SJSA1 (cell line): ENCODE results near the gene PAPOLB. TPM values are rescaled to one million over a fixed set of nuclear protein-coding genes. Genes with fewer than 3 reads are reported as not detected.

Experiments used
- DNase-seq, 2 experiments: peaks; one replicate each; pipeline ENCODE4 v3.0.0-alpha.2; 2015 to 2020; ENCODE audit warnings: low spot score in 2 of 2, low read depth in 1 of 2
- H3K27ac ChIP-seq: fragments of 250-450 bp; sonication (Bioruptor Pico); 2 replicates; pipeline ENCODE4 v1.5.1; 2020; ENCODE audit warnings: mild to moderate bottlenecking, moderate library complexity
- H3K27me3 ChIP-seq: fragments of 250-450 bp; sonication (Bioruptor Pico); replicated peaks from 2 replicates; pipeline ENCODE4 v1.5.1; 2020; ENCODE audit warnings: mild to moderate bottlenecking, moderate library complexity
- H3K36me3 ChIP-seq: fragments of 250-450 bp; sonication (Bioruptor Pico); 2 replicates; pipeline ENCODE4 v1.5.1; 2020; ENCODE audit warnings: mild to moderate bottlenecking
- H3K4me1 ChIP-seq: fragments of 250-450 bp; sonication (Bioruptor Pico); replicated peaks from 2 replicates; pipeline ENCODE4 v1.6.1; 2021; ENCODE audit warnings: mild to moderate bottlenecking
- H3K4me3 ChIP-seq: fragments of 250-450 bp; sonication (Bioruptor Pico); 2 replicates; pipeline ENCODE4 v1.5.1; 2020; ENCODE audit warnings: mild to moderate bottlenecking
- H3K9me3 ChIP-seq: fragments of 250-450 bp; sonication (Bioruptor Pico); replicated peaks from 2 replicates; pipeline ENCODE4 v1.5.1; 2020; ENCODE audit warnings: mild to moderate bottlenecking
- total RNA-seq: library from RNA; depleted of rRNA; stranded (reverse); fragments of >200 nt; shearing (Covaris generic); gene quantifications from 2 replicates; pipeline ENCODE4 v1.2.3, GENCODE V29; 2014

Gene PAPOLB
- total RNA-seq, 1 experiment from 2014 or later = not detected

GRCh38 chr7:4819560-4820404 is 42.0 kb downstream of the PAPOLB start:
- Histone ChIP-seq H3K4me3 (no peak overlapping the region), H3K4me1 (no peaks in the 10 kb centered on the region; the same call in 1 of the 2 replicates), H3K27ac (no peak overlapping the region), H3K27me3 (peaks cover 62% of the 10 kb centered on the region), H3K9me3 (0 out of 2 replicates have a peak, but pooled peaks cover 2% of the 10 kb centered on the region), H3K36me3 (no peaks in the 10 kb centered on the region)
- no peak for DNase-seq

- Histone ChIP-seq H3K4me1 (no peaks in the 10 kb centered on the region; the same call in 1 of the 2 replicates), H3K4me3 (no peak overlapping the region), H3K27me3 (peaks cover 57% of the 10 kb centered on the region), H3K36me3 (no peaks in the 10 kb centered on the region), H3K27ac (no peak overlapping the region), H3K9me3 (0 out of 2 replicates have a peak, but pooled peaks cover 2% of the 10 kb centered on the region)
- no peak for DNase-seq
These were observed 43.6 kb downstream of the PAPOLB start for GRCh38 chr7:4818000-4818794.

- peaks cover 57% of the 10 kb centered on the region for H3K27me3 ChIP-seq
- H3K36me3 ChIP-seq = no peaks in the 10 kb centered on the region
- no peak overlapping the region for H3K4me3 ChIP-seq
- no peaks in the 10 kb centered on the region; the same call in 1 of the 2 replicates for H3K4me1 ChIP-seq
- H3K27ac ChIP-seq = no peak overlapping the region
- DNase-seq = no peak
- peaks cover 8% of the 10 kb centered on the region for H3K9me3 ChIP-seq
These were observed 44.5 kb downstream of the PAPOLB start for GRCh38 chr7:4817178-4817901.

DNA sequence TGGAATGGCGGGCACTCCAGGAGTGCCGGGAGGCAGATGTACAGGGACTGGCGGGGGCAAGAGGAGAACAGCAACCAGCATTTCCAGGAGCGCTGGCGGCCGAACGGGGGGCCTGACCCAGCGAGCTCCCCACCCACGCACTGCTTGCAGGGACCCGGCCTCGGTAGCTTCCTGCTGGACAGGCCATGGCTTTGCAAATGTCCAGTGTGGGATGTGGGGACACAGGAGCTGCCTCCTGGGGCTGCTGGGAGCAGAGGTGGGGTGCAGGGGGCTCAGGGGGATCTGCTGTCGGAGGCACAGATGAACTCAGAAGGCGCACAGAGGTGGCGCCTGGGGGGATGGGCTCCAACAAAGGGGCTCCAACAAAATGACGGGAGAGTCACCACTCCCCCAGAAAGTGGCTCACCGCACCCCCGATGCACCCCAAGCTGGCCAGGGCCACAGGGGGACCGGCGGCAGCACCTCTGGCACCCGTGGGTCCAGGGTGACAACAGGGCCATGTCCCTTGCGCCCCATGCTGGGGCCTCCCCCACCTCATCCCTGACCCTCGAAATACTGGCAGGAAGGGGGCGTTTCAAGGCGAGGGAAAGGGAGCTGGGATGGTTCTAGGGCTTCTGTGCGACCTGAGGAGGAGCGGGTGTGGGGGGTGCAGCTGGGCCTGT is 45.3 kb downstream of the PAPOLB start:
- Histone ChIP-seq H3K36me3 (no peaks in the 10 kb centered on the region), H3K27me3 (peaks cover 56% of the 10 kb centered on the region), H3K4me1 (no peaks in the 10 kb centered on the region; the same call in 1 of the 2 replicates), H3K9me3 (peaks cover 8% of the 10 kb centered on the region), H3K4me3 (no peak overlapping the region), H3K27ac (no peak overlapping the region)
- no peak for DNase-seq

DNA sequence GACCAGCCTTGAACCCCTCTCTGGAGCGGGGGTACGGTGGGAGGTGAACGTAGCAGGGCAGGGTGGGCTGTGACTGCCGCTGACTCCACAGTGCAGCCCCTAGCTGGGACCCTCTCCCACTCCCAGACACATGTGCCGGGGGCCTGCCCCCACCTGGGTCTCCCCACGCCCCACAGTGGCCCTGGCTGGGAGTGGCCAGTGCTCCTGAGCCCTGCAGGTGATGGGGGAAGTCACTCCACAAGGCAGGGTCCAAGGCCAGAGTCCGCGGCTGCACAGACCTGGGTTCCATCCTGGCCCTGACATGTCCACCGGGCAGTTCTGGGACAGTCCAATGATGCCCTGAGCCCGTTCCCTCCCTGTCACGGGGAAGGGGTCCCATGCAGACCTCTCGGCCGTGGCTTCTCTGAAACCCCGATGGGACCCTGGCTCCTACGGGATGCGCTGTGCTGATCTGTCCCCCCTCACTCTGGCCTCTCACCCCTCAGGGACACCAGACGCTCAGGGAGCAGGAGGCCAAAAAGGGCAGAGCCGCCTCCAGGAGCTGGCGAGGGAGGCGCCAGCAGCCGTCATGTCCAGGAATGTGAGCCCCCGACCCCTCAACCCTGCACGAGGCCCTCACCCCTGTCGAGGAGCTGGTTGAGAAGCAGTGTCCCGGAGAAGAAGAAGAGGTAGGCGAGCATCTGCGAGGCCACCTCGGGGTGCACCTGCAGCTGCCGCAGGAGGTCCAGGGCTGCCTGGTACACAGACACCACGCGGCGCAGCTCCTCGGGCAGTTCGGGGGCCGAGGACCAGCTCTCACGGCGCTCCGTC is 46.0 kb downstream of the PAPOLB start:
- no peak for DNase-seq
- no peak overlapping the region for H3K27ac ChIP-seq

GRCh38 chr7:4815121-4815520 is 46.7 kb downstream of the PAPOLB start:
- H3K36me3 ChIP-seq = no peaks in the 10 kb centered on the region
- no peak overlapping the region for H3K4me3 ChIP-seq
- DNase-seq = no peak
- no peak overlapping the region for H3K27ac ChIP-seq
- peaks cover 42% of the 10 kb centered on the region for H3K27me3 ChIP-seq
- H3K9me3 ChIP-seq = peaks cover 8% of the 10 kb centered on the region
- H3K4me1 ChIP-seq = no peaks in the 10 kb centered on the region; the same call in 1 of the 2 replicates

More for the DNA sequence above, 46.0 kb downstream of the PAPOLB start:
- Histone ChIP-seq H3K4me3 (no peak overlapping the region), H3K9me3 (peaks cover 8% of the 10 kb centered on the region), H3K27me3 (peaks cover 49% of the 10 kb centered on the region), H3K36me3 (no peaks in the 10 kb centered on the region), H3K4me1 (no peaks in the 10 kb centered on the region; the same call in 1 of the 2 replicates)

GRCh38 chr7:4814433-4814832 is 47.4 kb downstream of the PAPOLB start:
- peaks cover 8% of the 10 kb centered on the region for H3K9me3 ChIP-seq
- no peaks in the 10 kb centered on the region; the same call in 1 of the 2 replicates for H3K4me1 ChIP-seq
- no peak overlapping the region for H3K4me3 ChIP-seq
- H3K27ac ChIP-seq = no peak overlapping the region
- H3K27me3 ChIP-seq = peaks cover 35% of the 10 kb centered on the region
- no peaks in the 10 kb centered on the region for H3K36me3 ChIP-seq
- DNase-seq = no peak

GRCh38 chr7:4809666-4810065 is 52.2 kb downstream of the PAPOLB start:
- H3K27ac ChIP-seq = no peak overlapping the region
- H3K4me1 ChIP-seq = no peaks in the 10 kb centered on the region
- H3K36me3 ChIP-seq = no peaks in the 10 kb centered on the region
- H3K4me3 ChIP-seq = no peak overlapping the region
- no peak for DNase-seq
- H3K9me3 ChIP-seq = peaks cover 6% of the 10 kb centered on the region
- peaks cover 18% of the 10 kb centered on the region for H3K27me3 ChIP-seq

- Histone ChIP-seq H3K9me3 (peaks cover 6% of the 10 kb centered on the region), H3K36me3 (no peaks in the 10 kb centered on the region), H3K27me3 (peaks cover 18% of the 10 kb centered on the region), H3K4me3 (no peak overlapping the region), H3K27ac (no peak overlapping the region), H3K4me1 (no peaks in the 10 kb centered on the region)
- no peak for DNase-seq
These were observed 52.7 kb downstream of the PAPOLB start for GRCh38 chr7:4809091-4809591.

GRCh38 chr7:4808565-4808964 is 53.3 kb downstream of the PAPOLB start:
- peaks cover 6% of the 10 kb centered on the region for H3K9me3 ChIP-seq
- no peaks in the 10 kb centered on the region for H3K4me1 ChIP-seq

DNA sequence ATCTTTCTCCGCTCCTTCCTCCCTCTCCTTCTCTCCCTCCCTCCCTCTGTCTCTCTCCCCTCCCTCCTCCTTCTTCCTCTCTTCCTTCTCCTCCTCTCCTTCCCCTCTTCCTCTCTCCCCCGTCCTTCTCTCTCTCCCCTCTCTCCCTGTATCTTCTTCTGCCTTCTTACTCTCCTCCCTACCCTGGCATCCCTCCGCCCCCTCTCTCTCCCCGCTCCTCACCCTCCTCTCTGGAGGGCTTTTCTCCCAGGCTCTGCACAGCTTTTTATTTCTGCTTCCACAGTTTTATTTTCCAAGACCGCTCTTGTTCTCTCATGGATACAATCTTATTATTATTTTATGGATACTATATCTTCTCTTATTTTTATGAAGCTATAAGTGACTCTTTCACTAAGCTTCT is 53.8 kb downstream of the PAPOLB start:
- DNase-seq = no peak
- Histone ChIP-seq H3K9me3 (peaks cover 5% of the 10 kb centered on the region), H3K36me3 (no peaks in the 10 kb centered on the region)

More at GRCh38 chr7:4808565-4808964, 53.3 kb downstream of the PAPOLB start:
- no peak overlapping the region for H3K4me3 ChIP-seq
- no peaks in the 10 kb centered on the region for H3K36me3 ChIP-seq
- no peak overlapping the region for H3K27ac ChIP-seq
- H3K27me3 ChIP-seq = peaks cover 18% of the 10 kb centered on the region
- no peak for DNase-seq

More for the DNA sequence above, 53.8 kb downstream of the PAPOLB start:
- no peak overlapping the region for H3K27ac ChIP-seq
- peaks cover 18% of the 10 kb centered on the region for H3K27me3 ChIP-seq
- H3K4me3 ChIP-seq = no peak overlapping the region
- no peaks in the 10 kb centered on the region for H3K4me1 ChIP-seq
